Measurements from ENCODE around the gene OPCML. TPM values are rescaled to one million over a fixed set of nuclear protein-coding genes. Genes with fewer than 3 reads are reported as not detected.
A peak's percentile ranks its signal among the peaks of the same experiment; 100 is the strongest.

The OPCML gene
- total and polyA plus RNA-seq, 2 of the 13 experiments (the other 11 are each of a cell fraction or from before 2014, with no cell fraction given): not detected

DNA sequence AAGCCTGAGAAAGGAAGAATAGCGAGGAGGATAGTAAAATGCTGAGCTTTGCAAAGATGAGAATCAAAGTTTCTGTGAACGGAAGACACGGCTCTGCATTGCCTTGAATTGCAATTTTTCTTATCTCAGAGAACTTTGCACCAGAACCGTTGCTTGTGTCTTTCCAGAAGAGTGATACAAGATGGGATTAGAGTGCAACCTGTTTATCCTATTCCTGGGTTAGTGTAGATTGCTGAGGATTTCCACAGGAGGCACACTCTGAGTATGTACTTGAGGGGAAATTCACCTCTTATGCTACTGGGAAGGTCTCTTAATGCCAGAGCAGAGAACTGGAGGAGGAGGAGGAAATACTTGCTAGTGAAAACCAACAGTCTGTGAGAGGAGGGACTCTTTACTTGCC is 377.5 kb downstream of the OPCML start:
- Histone ChIP-seq H3K9ac (ENCODE audit: insufficient read depth, low read depth, low read length) (no peak overlapping the region), H3K9me3 (ENCODE audit: low read length) (no peaks in the 10 kb centered on the region), H3K4me1 (ENCODE audit: insufficient read depth, low read length) (no peaks in the 10 kb centered on the region), H3K4me3 (replicated peaks in 1 of 3; ENCODE audit: insufficient read depth in 1 of 3, low read depth in 2 of 3, low read length in 3 of 3) (no peak overlapping the region), H3K4me2 (ENCODE audit: low read depth, low read length) (no peak overlapping the region), H3K36me3 (replicated peaks in 1 of 2; ENCODE audit: control insufficient read depth in 1 of 2, insufficient read depth in 2 of 2, low read length in 2 of 2) (no peaks in the 10 kb centered on the region), H3K79me2 (ENCODE audit: insufficient read depth, low read length) (no peaks in the 10 kb centered on the region), H2AFZ (ENCODE audit: low read length) (no peak overlapping the region), H3K27ac (ENCODE audit: extremely low read length, insufficient read depth, low read length) (no peak overlapping the region), H4K20me1 (ENCODE audit: insufficient read depth, low read length) (no peaks in the 10 kb centered on the region), H3K27me3 (ENCODE audit: control insufficient read depth in 1 of 2, insufficient read depth in 2 of 2, low read length in 2 of 2) (peaks cover 0 to 29% of the 10 kb centered on the region in 2 experiments; a peak in 2 of 5 replicates)
- TF ChIP-seq MZF1 (CRISPR knock-in tag; IDR thresholded peaks at IDR 0.05; ENCODE audit: borderline replicate concordance): no peak
- TF ChIP-seq MAFK (conservative IDR thresholded peaks at IDR 0.05 in 1 of 2, IDR thresholded peaks at IDR 0.05 in 1 of 2; ENCODE audit: low read length in 2 of 2): peak; percentile 27 to 80; a peak in 2 of 4 replicates
- peak; percentile 47 for TF ChIP-seq MAFF (IDR thresholded peaks at IDR 0.05; ENCODE audit: low read depth, low read length)
- no peak for TF ChIP-seq ZNF749 (CRISPR knock-in tag; IDR thresholded peaks at IDR 0.05; ENCODE audit: borderline replicate concordance)
- in situ Hi-C loops (cut with HindIII; ENCODE audit: extremely low pct_ligation_motif_present, low pct_unique_long_range_greater_than_20kb) (no loop called here), intact Hi-C loops (cut with micrococcal nuclease; ENCODE audit: unreplicated experiment) (no loop called here)
- CTCF ChIA-PET (ENCODE audit: low intra/inter-chr PET ratio, low total read pairs): no interaction called here
- 10% methylated on average over 4 of the region's 4 CpGs for WGBS (ENCODE audit: low lambda C conversion rate)
- BruUV-seq (replicated peaks): no TSS peak
- no peak for ATAC-seq
- DNase-seq (ENCODE audit: low spot score): no peak
- no peak for FAIRE-seq
- POLR2A ChIA-PET: no interaction called here

DNA sequence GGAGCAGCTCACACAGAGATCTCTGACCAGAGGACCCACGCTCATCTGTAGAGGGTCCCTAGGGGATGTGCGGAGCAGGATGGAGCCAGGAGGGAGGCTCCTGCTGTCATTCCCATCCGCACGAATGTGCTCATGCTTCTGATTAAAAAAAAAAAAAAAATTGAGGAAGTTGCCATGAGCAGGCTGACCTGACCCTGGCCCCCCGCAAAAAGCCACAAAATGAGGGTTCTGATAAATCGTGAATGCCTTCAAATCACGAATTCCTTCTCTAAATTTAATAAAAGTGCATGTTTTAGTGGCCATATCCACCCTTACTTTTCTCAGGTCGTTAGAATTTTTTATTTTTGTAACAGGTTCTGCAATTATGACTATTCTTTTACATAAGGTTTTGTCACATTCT is 378.2 kb downstream of the OPCML start:
- no peak for DNase-seq (ENCODE audit: low spot score)
- Histone ChIP-seq H3K9ac (ENCODE audit: insufficient read depth, low read depth, low read length) (no peak overlapping the region), H2AFZ (ENCODE audit: low read length) (no peak overlapping the region), H3K4me3 (replicated peaks in 1 of 3; ENCODE audit: insufficient read depth in 1 of 3, low read depth in 2 of 3, low read length in 3 of 3) (no peak overlapping the region), H3K79me2 (ENCODE audit: insufficient read depth, low read length) (no peaks in the 10 kb centered on the region), H3K36me3 (replicated peaks in 1 of 2; ENCODE audit: control insufficient read depth in 1 of 2, insufficient read depth in 2 of 2, low read length in 2 of 2) (no peaks in the 10 kb centered on the region), H3K27ac (ENCODE audit: extremely low read length, insufficient read depth, low read length) (no peak overlapping the region), H3K4me2 (ENCODE audit: low read depth, low read length) (no peak overlapping the region), H3K4me1 (ENCODE audit: insufficient read depth, low read length) (no peaks in the 10 kb centered on the region), H4K20me1 (ENCODE audit: insufficient read depth, low read length) (no peaks in the 10 kb centered on the region), H3K9me3 (ENCODE audit: low read length) (no peaks in the 10 kb centered on the region), H3K27me3 (ENCODE audit: control insufficient read depth in 1 of 2, insufficient read depth in 2 of 2, low read length in 2 of 2) (peaks cover 0 to 28% of the 10 kb centered on the region in 2 experiments; a peak in 1 of 5 replicates)
- no TSS peak for BruUV-seq (replicated peaks)
- intact Hi-C loops (cut with micrococcal nuclease; ENCODE audit: unreplicated experiment): no loop called here
- 20% methylated on average over 8 of the region's 8 CpGs for WGBS (ENCODE audit: low lambda C conversion rate)
- in situ Hi-C loops (cut with HindIII; ENCODE audit: extremely low pct_ligation_motif_present, low pct_unique_long_range_greater_than_20kb): no loop called here
- TF ChIP-seq KLF9 (CRISPR knock-in tag; IDR thresholded peaks at IDR 0.05; ENCODE audit: low read depth) (no peak), ZNF460 (CRISPR knock-in tag; IDR thresholded peaks at IDR 0.05; ENCODE audit: borderline replicate concordance) (no peak), ZNF782 (CRISPR knock-in tag; IDR thresholded peaks at IDR 0.05; ENCODE audit: borderline replicate concordance) (no peak), GFI1 (CRISPR knock-in tag; IDR thresholded peaks at IDR 0.05; ENCODE audit: borderline replicate concordance) (no peak), HNRNPL (IDR thresholded peaks at IDR 0.05; ENCODE audit: low read depth, low read length) (no peak), ISL2 (CRISPR knock-in tag; IDR thresholded peaks at IDR 0.05) (no peak)
- TF ChIP-seq, protein P1, sequence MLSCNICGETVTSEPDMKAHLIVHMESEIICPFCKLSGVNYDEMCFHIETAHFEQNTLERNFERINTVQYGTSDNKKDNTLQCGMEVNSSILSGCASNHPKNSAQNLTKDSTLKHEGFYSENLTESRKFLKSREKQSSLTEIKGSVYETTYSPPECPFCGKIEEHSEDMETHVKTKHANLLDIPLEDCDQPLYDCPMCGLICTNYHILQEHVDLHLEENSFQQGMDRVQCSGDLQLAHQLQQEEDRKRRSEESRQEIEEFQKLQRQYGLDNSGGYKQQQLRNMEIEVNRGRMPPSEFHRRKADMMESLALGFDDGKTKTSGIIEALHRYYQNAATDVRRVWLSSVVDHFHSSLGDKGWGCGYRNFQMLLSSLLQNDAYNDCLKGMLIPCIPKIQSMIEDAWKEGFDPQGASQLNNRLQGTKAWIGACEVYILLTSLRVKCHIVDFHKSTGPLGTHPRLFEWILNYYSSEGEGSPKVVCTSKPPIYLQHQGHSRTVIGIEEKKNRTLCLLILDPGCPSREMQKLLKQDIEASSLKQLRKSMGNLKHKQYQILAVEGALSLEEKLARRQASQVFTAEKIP (CRISPR knock-in tag; IDR thresholded peaks at IDR 0.05; ENCODE audit: borderline replicate concordance): no peak
- FAIRE-seq: no peak
- CTCF ChIA-PET (ENCODE audit: low intra/inter-chr PET ratio, low total read pairs): no interaction called here
- no peak for ATAC-seq
- POLR2A ChIA-PET: no interaction called here

Measured in HepG2 (cell line).